Astrocyte (in vitro differentiated cells and primary cell): ENCODE data around the gene RAB3B. TPM values are rescaled to one million over a fixed set of nuclear protein-coding genes. Genes with fewer than 3 reads are reported as not detected.
A peak's percentile ranks its signal among the peaks of the same experiment; 100 is the strongest.

ENCODE experiments used
- DNase-seq: peaks from one replicate; pipeline ENCODE4 v3.0.0-alpha.2; 2010; ENCODE audit warnings: low read depth
- FAIRE-seq: peaks from 2 replicates; lab custom pipeline; 2011; peaks lifted over from hg19 to GRCh38; lab: Jason Lieb, UNC
- H2AFZ ChIP-seq: 2 replicates; pipeline ENCODE4 v1.6.0; 2012; ENCODE audit warnings: low read depth, low read length, inconsistent platforms
- H3K27ac ChIP-seq: 2 replicates; pipeline ENCODE4 v1.5.1; 2011; ENCODE audit warnings: low read depth, low read length, inconsistent platforms
- H3K27me3 ChIP-seq: 2 replicates; pipeline ENCODE4 v1.6.0; 2011; ENCODE audit warnings: low read length, inconsistent platforms; ENCODE audit not compliant: insufficient read depth
- H3K36me3 ChIP-seq: 2 replicates; pipeline ENCODE4 v1.5.1; 2011; ENCODE audit warnings: low read length, inconsistent platforms; ENCODE audit not compliant: insufficient read depth
- H3K4me1 ChIP-seq: 2 replicates; pipeline ENCODE4 v1.5.1; 2011; ENCODE audit warnings: low read length, inconsistent platforms; ENCODE audit not compliant: insufficient read depth
- H3K4me2 ChIP-seq: 2 replicates; pipeline ENCODE4 v1.6.0; 2012; ENCODE audit warnings: low read length, inconsistent platforms
- H3K4me3 ChIP-seq: 2 replicates; pipeline ENCODE4 v1.5.1; 2011; ENCODE audit warnings: low read depth, mild to moderate bottlenecking, low read length, inconsistent platforms; ENCODE audit not compliant: insufficient read depth
- H3K79me2 ChIP-seq: 2 replicates; pipeline ENCODE4 v1.6.0; 2012; ENCODE audit warnings: mild to moderate bottlenecking, low read length, inconsistent platforms; ENCODE audit not compliant: insufficient read depth
- H3K9ac ChIP-seq: 2 replicates; pipeline ENCODE4 v1.6.0; 2012; ENCODE audit warnings: mild to moderate bottlenecking, low read length, inconsistent platforms
- H3K9me3 ChIP-seq: 2 replicates; pipeline ENCODE4 v1.5.1; 2012; ENCODE audit warnings: low read depth, mild to moderate bottlenecking, low read length, inconsistent platforms; ENCODE audit not compliant: insufficient read depth
- H4K20me1 ChIP-seq: 2 replicates; pipeline ENCODE4 v1.6.0; 2012; ENCODE audit warnings: low read length, inconsistent platforms; ENCODE audit not compliant: insufficient read depth
- H3K27ac Mint-ChIP-seq: one replicate; pipeline ENCODE4 v1.8.0; 2021; ENCODE audit warnings: mild to moderate bottlenecking, mixed read lengths; ENCODE audit not compliant: unreplicated experiment
- H3K27me3 Mint-ChIP-seq: one replicate; pipeline ENCODE4 v1.8.0; 2021; ENCODE audit warnings: low read depth, mixed read lengths; ENCODE audit not compliant: unreplicated experiment
- H3K36me3 Mint-ChIP-seq: one replicate; pipeline ENCODE4 v1.8.0; 2021; ENCODE audit warnings: low read depth, mixed read lengths; ENCODE audit not compliant: unreplicated experiment
- H3K4me1 Mint-ChIP-seq: one replicate; pipeline ENCODE4 v1.8.0; 2021; ENCODE audit warnings: low read depth, mixed read lengths; ENCODE audit not compliant: unreplicated experiment
- H3K4me3 Mint-ChIP-seq: one replicate; pipeline ENCODE4 v1.8.0; 2021; ENCODE audit warnings: mild to moderate bottlenecking, moderate library complexity, mixed read lengths; ENCODE audit not compliant: unreplicated experiment
- H3K9me3 Mint-ChIP-seq: one replicate; pipeline ENCODE4 v1.8.0; 2021; ENCODE audit warnings: mild to moderate bottlenecking, mixed read lengths; ENCODE audit not compliant: unreplicated experiment
- CTCF ChIP-seq: IDR thresholded peaks from 2 replicates; pipeline ENCODE4 v1.5.1; 2011; ENCODE audit warnings: low read depth, mild to moderate bottlenecking, inconsistent platforms, low read length, moderate library complexity; ENCODE audit not compliant: insufficient read depth
- EZH2 ChIP-seq: IDR thresholded peaks from 2 replicates; pipeline ENCODE4 v1.6.1; 2012; ENCODE audit warnings: mild to moderate bottlenecking, low read length, inconsistent platforms; ENCODE audit not compliant: insufficient read depth
- total RNA-seq: library from RNA; stranded (reverse); gene quantifications from 2 replicates; pipeline ENCODE4 v1.2.1, GENCODE V29; 2021

The RAB3B gene
- total RNA-seq, 1 donor from 2014 or later: 49.2 TPM

GRCh38 chr1:52003877-52004276 lies 13.4 kb upstream of the RAB3B start:
- Mint-ChIP-seq H3K36me3 (no peaks in the 10 kb centered on the region), H3K4me1 (peaks cover 22% of the 10 kb centered on the region), H3K27me3 (no peaks in the 10 kb centered on the region), H3K27ac (no peak overlapping the region), H3K4me3 (no peak overlapping the region), H3K9me3 (no peaks in the 10 kb centered on the region)
- no peaks in the 10 kb centered on the region for H3K36me3 ChIP-seq
- H3K27ac ChIP-seq: no peak overlapping the region
- H4K20me1 ChIP-seq: no peaks in the 10 kb centered on the region
- no peak overlapping the region for H3K4me2 ChIP-seq
- H3K9me3 ChIP-seq: no peaks in the 10 kb centered on the region
- H3K4me3 ChIP-seq: no peak overlapping the region
- no peaks in the 10 kb centered on the region for H3K27me3 ChIP-seq
- H3K79me2 ChIP-seq: no peaks in the 10 kb centered on the region
- H2AFZ ChIP-seq: no peak overlapping the region
- FAIRE-seq: no peak
- no peak overlapping the region for H3K9ac ChIP-seq
- no peak for TF ChIP-seq EZH2
- TF ChIP-seq CTCF: no peak
- peaks cover 16% of the 10 kb centered on the region for H3K4me1 ChIP-seq
- no peak for DNase-seq

GRCh38 chr1:52002038-52002917 lies 11.8 kb upstream of the RAB3B start:
- H3K9ac ChIP-seq: no peak overlapping the region
- no peak overlapping the region for H3K4me2 ChIP-seq
- H3K27ac ChIP-seq: no peak overlapping the region
- FAIRE-seq (peak; percentile 45), DNase-seq (peak; percentile 74)
- no peaks in the 10 kb centered on the region for H4K20me1 ChIP-seq
- Mint-ChIP-seq H3K36me3 (no peaks in the 10 kb centered on the region), H3K9me3 (no peaks in the 10 kb centered on the region), H3K4me3 (no peak overlapping the region), H3K27ac (peak overlapping the region; percentile 21), H3K4me1 (peaks cover 18% of the 10 kb centered on the region), H3K27me3 (peaks cover 5% of the 10 kb centered on the region)
- no peaks in the 10 kb centered on the region for H3K36me3 ChIP-seq
- H3K4me3 ChIP-seq: no peak overlapping the region
- TF ChIP-seq EZH2 (no peak), CTCF (peak; percentile 98)
- peaks cover 11% of the 10 kb centered on the region for H3K4me1 ChIP-seq
- H3K79me2 ChIP-seq: no peaks in the 10 kb centered on the region
- H3K27me3 ChIP-seq: no peaks in the 10 kb centered on the region
- no peaks in the 10 kb centered on the region for H3K9me3 ChIP-seq
- no peak overlapping the region for H2AFZ ChIP-seq

- no peak overlapping the region for H2AFZ ChIP-seq
Observed at GRCh38 chr1:51998701-51999100, 8.2 kb upstream of the RAB3B start.

More at GRCh38 chr1:51998701-51999100, 8.2 kb upstream of the RAB3B start:
- H3K4me3 ChIP-seq: no peak overlapping the region
- Mint-ChIP-seq H3K4me1 (peaks cover 3% of the 10 kb centered on the region), H3K9me3 (no peaks in the 10 kb centered on the region), H3K36me3 (no peaks in the 10 kb centered on the region), H3K27me3 (peaks cover 6% of the 10 kb centered on the region), H3K27ac (no peak overlapping the region), H3K4me3 (no peak overlapping the region)
- no peak for TF ChIP-seq EZH2
- no peak for TF ChIP-seq CTCF
- no peaks in the 10 kb centered on the region for H3K27me3 ChIP-seq
- H3K4me1 ChIP-seq: no peaks in the 10 kb centered on the region
- DNase-seq: no peak
- H3K36me3 ChIP-seq: no peaks in the 10 kb centered on the region
- no peaks in the 10 kb centered on the region for H3K79me2 ChIP-seq
- no peak overlapping the region for H3K27ac ChIP-seq
- no peak overlapping the region for H3K9ac ChIP-seq
- no peak overlapping the region for H3K4me2 ChIP-seq
- no peaks in the 10 kb centered on the region for H3K9me3 ChIP-seq
- no peak for FAIRE-seq
- no peaks in the 10 kb centered on the region for H4K20me1 ChIP-seq
